Stomach (tissue), 4 donors: ENCODE measurements around the gene CDIPT.

Experiments
- CTCF ChIP-seq, 7 experiments: fragments of 450-650 bp in 4 of 7; fragments of 200-600 bp in 3 of 7; sonication (generic) in 3 of 7; IDR thresholded peaks; one replicate each; pipeline ENCODE4 v1.5.1; 2016 to 2019; ENCODE audit warnings: antibody characterized with exemption in 7 of 7, control low read depth in 2 of 7, mild to moderate bottlenecking in 1 of 7
- EP300 ChIP-seq: sonication (generic); formaldehyde crosslinking; IDR thresholded peaks from one replicate; pipeline ENCODE4 v1.6.1; 2017; ENCODE audit warnings: antibody characterized with exemption
- POLR2A ChIP-seq, 4 donors: fragments of 450-650 bp; IDR thresholded peaks; one replicate each; pipeline ENCODE4 v1.6.1; 2016; ENCODE audit warnings: antibody characterized with exemption in 4 of 4, control low read depth in 2 of 4, mild to moderate bottlenecking in 1 of 4, moderate library complexity in 1 of 4

GRCh38 chr16:29815032-29815721, 47.8 kb downstream of the CDIPT start:
- TF ChIP-seq EP300 (no peak), CTCF (IDR thresholded peaks at IDR 0.05) (no peak), POLR2A (IDR thresholded peaks at IDR 0.05) (no peak)
